ENCODE results near the gene OSBPL6.
"Not testable (repeated sequence)": the region's sequence is repeated elsewhere in the genome, so short reads cannot be mapped to it uniquely, and the experiment has no call there.

Gene OSBPL6

DNA sequence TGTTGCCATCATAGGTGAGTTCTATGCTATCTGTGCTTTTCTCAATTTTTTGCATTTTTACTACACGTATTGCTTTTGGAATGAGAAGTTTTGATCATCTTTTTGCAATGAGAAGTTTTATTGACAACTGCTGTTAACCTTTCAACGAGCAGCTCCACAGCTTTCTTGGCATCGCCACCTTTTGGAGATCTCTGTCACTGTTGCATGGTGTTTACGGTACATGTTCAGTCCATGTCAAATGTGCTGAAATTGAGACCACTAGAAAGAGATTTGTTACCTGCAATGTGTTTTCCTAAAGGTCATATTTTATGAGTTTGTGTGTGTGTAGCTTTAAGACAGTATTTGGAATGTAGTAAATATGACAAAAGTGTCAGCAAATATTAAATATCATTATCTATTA, 120.8 kb downstream of the OSBPL6 start:
- DNase-seq = no peak

DNA sequence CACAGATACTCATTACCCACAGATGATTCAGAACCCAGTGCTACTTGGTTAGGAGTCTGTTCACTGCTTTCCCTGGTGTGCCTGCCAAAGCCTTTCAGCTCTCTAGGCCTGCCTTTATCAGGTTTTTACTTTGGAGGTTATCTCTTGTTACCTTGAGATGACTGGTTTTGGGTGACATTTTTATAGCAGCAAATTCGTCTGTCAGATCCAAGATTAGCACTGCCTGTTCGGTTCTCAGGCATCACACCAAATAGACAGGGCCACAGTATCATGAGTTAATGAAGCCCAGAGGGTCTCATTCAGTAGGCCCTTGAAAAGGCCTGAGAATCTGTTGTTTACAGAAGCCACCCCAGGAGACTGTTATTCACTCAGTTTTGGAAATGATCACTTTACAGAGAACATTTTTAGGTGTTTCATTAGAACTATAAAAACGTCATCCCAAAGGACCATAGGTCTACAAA, 121.2 kb downstream of the OSBPL6 start:
- DNase-seq = no peak

DNA sequence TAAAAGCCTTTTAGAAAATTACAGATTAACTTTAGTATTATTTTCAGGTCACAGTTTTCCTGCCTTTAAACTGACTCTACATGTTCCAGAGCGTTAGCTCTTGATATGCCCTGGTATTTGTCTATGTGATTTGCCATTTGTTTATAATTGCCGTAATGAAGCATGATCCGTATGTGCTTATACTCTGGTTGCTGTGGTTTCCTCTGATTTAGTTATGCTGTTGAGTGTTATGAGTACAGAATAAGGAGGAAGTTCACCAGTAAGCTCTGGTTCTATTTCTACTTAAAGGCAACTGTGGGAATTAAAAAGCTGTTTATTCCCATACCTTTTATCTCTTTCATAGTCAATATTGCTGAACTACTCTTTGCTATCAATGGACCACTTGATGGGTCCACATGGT, 123.5 kb downstream of the OSBPL6 start:
- DNase-seq = no peak

DNA sequence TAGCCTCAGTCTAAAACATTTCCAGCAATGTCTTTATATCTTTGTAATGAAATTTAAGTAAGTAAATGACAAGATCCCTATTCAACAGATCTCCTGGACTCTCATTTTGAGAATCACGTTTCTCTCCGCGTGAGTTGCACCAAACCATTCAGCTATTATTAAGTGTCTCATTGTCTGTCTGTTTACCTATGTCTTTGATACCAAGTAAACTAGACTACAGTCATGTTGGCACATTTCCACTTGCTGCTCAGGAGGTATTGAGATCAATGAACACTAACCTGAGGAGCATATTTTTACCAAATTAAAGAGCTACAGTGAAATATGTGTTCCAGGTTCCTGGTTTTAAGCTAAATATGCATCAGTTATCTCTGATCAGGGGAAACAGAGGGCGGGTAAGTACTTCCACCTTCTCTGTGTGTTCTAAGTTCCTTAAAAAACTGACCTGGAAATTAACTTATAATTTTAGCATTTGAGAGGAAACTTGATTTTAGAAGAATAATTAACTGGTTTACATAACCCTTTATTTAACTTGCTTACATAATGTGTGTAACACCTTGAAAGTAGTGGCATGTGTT, 125.8 kb downstream of the OSBPL6 start:
- no peak for DNase-seq

DNA sequence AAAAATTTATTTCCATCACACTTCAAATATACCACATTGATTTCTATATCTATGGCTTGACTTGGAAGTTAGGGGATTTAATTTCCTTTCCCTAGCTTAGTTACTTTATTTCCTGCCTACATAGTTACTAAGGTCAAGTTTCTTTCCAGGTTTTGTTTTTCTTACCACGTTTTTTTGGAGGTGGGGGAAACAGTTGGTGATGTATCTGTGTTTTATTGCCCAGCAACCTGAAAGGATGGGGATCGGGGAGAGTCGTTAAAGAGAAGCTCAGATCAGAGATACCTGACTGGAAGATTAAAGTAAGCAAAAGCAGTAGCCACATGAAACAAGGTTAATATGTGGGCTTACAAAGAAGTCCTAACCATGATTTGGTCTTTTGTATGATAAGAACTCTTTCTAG, 127.8 kb downstream of the OSBPL6 start:
- DNase-seq = no peak

DNA sequence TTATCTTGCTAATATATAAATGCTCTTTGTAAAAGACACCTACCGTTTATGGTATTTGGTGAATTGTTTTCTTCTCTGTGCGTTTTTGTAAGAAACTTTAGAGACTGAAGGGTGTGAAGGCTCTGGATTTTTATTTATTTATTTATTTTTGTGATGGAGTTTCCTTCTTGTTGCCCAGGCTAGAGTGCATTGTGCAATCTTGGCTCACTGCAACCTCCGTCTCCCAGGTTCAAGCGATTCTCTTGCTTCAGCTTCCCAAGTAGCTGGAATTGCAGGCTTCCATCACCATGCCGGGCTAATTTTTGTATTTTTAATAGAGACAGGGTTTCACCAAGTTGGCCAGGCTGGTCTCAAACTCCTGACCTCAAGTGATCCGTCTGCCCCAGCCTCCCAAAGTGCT, 129.0 kb downstream of the OSBPL6 start:
- DNase-seq = not testable (repeated sequence)

DNA sequence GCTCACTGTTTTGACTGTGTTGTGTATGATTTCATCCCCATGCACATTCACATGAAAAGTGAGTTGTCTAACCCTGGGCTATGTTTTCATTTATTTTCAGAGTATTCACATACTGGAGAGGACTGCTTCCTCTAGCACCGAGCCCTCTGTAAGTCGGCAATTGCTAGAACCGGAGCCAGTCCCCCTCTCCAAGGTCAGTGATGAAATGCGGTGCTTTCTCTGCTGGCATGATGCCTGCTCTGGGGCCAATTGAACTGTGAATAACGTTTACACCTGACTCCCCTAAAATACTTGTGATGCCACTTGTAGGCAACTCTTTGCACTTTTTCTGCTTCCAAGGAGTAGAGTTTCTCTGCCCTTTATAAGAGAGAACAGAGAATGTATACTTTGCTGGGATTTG, 129.8 kb downstream of the OSBPL6 start:
- DNase-seq = no peak

DNA sequence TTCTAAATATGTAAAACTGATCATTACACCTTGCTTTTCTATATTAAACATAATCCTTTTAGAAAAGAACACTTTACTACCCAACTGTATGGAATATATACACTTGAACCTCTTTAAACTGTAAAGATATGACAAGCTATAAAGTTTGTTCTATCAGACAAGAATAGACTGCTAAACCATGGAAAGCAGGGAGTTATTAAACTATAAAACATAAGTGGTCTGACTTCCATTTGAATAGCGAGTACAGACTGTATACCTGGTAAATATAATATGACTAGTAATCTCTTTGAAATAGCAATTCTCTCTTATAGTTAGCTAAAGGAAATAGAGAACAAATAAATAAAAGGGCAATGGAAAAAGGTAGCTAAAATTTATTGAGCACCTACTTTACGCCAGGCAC, 131.0 kb downstream of the OSBPL6 start:
- DNase-seq = no peak

DNA sequence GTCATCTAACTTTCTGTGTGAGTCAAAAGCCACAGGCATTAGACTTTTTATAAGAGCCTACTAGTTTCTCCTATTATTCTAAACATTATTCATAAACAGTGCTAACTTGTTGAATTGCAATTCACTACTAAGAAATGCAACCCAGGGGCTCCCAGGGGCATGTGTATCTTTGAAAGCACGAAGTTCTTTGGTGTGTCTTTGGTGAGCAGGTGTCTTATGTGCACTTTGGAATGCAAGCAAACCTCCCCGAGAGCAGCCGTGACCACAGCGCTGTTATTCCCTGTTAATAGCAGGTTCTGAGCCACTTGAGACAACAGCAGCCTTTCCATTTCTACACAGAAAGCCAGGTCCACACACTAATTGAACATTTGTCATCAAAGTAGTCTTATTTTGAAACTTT, 133.2 kb downstream of the OSBPL6 start:
- DNase-seq = no peak

DNA sequence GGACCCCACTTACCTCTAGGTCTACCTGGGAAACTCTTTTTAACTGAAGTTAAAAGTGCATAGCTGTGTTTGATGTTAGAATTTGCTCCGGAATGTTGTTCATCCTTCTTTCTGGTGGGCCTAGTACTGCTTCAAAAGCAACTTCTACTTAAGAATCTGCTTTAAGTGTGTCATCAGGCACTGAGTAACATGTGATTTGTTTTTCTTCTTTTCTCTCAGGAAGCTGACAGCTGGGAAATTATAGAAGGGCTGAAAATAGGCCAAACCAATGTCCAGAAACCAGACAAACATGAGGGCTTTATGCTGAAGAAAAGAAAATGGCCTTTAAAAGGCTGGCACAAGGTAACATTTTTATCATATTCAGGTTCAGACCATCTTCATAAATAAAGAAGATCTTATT, 133.7 kb downstream of the OSBPL6 start:
- DNase-seq = no peak

DNA sequence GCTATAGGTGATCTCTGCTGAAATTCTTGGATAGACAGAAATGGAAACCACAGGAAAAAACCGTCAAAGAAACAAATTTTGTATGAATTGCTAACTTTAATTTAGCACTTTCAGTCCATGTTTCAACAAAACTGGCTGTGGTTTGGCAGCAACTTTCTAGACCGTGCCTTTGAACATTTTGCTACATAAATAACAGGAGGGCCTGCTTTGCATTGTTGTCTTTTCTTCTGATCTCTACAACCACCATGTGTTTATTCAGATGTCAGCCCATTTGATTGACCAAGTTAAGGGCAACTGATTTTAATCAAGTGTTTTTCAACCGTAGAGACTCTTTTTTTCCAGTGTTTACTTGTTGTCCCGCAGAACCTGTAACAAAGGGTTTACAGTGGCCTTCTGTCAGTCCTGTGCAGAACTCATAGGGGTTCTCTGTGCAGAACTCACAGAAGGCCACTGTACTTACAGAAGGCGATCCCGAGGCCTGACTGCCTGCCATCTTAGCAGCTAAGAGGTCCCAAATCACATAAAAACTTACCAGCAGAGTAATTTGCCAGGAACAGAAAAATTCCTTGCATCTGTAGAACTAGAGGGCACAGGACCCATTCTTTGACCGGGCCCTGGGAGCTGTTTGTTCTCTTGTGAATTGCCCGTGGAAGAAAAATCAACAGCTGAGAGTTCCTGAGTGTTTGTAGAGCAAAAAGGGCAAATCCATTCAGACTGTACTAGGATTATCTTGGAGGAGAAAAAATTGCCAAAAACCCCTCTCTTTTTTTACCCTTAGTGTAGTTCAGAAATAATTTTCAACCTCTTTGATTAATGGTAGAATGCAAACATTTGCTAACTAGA, 136.1 kb downstream of the OSBPL6 start:
- DNase-seq = no peak

DNA sequence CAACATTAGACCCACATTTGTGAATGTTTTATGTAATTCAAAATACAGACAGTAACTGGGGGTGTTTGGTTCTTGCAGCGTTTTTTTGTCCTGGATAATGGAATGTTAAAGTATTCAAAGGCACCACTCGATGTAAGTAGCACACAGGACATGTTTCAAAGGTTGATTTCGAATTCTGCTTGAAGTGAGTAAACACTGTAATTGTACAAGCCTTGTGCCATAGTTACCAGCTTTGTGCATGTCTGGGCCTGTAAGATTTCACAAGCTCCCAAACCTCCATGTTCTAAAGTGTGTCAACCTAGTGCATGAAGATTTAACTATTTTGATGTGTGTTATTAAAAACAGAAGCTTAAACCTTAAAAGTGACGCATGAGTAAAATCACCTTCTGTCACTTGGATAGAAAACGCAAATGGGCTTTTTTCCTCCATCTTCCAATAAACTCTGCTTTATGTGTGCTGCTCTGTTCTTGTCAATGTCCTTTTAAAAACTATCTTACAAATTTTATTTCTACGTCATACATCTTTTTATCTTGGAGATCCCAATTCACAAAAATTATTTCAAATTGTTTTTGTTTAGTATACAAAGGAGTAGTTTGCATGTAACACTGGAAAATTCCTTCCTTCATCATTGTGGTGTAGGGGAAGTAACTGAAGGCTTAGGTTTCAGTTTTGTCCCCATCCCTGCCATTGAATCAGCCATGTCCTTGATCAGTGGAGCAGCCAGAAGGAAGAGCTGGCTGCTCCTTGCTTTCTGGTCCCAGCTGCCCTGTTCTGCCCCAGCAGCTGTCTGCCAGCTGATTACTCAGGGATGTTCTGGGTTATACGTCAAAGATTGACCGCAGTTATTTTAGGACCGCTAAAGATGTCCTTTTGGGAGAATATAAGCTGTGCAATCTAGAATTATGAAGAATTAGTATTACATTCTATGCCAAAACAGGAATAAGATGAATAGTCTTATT, 137.4 kb downstream of the OSBPL6 start:
- DNase-seq = no peak

DNA sequence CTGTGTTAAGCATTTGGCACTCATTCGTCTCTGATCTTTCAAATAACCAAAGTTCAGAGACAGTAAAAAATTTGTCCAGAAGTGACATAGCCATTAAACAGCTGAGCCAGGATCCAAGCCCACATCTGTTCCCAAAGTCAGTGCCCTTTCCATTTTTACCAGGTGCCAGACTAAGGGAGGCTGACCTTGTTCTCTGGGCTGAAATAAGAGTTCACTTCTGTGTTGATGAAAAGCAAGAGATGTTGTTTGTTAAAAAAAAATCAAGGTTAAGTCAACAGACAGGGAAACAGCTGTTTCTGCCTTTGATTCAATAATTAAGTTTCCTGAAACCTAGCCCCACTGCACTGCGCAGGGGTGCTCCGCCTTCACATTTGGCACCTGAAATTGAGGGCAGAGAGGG, 139.5 kb downstream of the OSBPL6 start:
- no peak for DNase-seq

DNA sequence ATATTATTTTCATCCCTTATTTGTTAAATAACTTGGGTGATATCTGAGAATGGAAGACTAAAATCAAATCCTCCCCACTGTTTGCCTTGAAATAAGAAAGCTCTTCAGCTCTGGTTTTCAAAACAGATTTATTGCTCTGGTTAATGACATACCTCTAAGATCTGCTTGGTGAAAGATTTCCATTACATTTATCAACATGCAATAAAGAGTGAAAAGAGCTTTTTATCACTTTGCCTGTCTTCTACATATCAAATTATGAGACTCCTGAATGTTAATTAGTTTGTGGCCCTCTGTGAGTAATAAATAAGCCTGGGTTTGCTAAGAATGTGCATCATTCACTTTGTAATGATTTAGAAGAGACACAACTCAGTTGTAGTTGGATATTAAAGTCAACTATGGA, 140.9 kb downstream of the OSBPL6 start:
- DNase-seq = no peak

DNA sequence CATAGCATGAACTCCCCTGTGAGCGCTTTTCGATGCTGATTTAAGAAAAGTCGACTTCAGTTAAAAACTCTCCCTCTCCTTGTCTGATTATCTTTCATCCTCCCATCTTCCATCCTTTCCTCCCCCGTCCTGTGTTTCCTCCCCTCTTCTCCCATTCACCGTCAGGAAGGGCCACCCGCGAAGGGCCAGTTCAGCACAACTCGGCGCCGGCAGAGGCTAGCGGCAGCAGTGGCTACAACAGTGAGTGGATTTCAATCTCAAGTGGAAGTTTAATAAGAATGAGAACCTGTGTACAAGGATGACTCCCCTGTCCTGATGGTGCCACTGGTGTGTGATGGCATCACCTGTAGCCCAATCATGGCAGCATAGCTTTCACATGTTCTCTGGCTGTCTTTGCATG, 149.8 kb downstream of the OSBPL6 start:
- no peak for DNase-seq

DNA sequence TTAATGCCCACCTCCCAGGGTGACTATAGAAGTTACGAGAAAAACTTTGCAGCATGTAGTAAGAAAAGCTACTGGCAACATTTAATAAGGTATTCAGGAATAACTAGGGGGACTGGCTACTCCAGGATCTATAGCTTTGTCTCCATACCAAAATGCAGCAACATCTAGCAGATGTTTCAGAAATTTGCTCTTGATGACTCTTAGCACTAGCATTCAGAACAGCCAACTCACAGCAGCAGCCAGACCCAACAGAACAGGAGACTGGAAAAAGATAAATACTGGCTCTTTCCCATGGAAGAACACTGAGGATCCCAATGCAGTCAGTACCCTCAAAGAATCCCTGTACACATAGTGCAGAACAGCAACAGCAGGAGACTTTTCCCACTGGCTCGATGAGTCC, 151.6 kb downstream of the OSBPL6 start:
- no peak for DNase-seq

DNA sequence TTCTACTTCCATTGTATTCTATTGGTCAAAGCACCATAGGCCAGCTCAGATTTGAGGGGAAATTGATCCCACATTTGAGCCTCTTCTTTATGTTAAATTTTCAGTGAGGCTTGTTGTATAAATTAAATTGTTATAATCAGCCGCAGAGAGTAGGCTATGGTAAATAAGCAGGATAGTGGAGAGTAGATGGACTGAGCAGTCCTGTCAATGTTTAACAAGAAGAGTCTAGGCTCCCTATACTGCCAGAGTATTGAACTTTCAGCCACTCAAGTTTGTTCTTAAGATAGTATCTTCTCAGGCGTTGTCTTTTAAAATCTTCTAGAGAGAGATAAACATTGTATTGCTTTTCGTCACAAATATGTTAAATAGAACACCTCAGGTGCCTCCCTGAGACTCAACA, 155.7 kb downstream of the OSBPL6 start:
- no peak for DNase-seq

DNA sequence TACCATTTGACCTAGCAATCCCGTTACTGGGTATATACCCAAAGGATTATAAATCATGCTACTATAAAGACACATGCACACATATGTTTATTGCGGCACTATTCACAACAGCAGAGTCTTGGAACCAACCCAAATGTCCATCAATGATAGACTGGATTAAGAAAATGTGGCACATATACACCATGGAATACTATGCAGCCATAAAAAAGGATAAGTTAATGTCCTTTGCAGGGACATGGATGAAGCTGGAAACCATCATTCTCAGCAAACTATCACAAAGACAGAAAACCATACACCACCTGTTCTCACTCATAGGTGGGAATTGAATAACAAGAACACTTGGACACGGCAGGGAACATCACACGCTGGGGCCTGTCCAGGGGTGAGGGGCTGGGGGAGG, 163.4 kb downstream of the OSBPL6 start:
- DNase-seq = not testable (repeated sequence)

DNA sequence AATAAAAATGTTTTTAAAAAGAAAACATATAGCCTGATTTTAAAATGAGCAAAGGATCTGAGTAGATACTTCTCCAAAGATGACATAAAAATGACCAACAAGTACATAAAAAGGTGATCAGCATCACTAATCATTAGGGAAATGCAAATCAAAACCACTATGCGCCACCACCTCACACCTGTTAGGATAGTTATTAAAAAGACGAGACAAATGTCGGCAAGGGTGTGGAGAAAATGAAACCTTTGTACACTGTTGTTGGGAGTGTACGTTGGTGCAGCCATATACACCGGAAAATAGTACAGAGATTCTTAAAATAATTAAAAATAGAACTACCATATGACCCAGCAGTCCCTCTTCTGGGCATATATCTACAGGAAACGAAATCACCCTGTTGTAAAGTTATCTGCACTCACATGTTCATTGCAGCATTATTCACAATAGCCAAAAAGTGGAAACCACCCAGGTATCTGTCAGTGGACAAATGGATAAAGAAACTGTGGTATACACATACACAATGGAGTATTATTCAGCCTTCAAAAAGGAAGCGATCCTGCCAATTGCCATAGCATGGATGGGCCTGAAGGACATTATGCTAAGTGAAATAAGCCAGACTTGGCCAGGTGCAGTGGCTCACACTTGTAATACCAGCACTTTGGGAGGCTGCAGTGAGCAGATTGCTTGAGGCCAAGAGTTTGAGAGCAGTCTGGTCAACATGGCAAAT, 165.0 kb downstream of the OSBPL6 start:
- DNase-seq = no peak

DNA sequence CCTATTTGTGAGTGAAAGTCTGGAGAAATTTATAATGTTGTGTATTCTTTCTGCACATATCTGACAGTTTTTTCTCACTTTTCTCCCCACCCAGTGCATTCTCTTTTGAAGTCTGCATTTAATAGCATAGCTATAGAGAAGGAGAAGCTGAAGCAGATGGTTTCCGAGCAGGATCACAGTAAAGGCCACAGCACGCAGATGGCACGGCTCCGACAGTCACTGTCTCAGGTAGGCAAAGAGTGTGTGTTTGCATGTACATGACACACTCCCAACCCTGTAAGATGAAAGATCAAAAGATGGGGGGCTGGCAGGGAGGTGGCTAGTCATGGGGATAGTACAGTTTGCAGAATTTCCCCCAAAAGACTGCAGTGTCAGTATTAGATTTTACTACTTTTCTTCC, 167.3 kb downstream of the OSBPL6 start:
- no peak for DNase-seq

DNA sequence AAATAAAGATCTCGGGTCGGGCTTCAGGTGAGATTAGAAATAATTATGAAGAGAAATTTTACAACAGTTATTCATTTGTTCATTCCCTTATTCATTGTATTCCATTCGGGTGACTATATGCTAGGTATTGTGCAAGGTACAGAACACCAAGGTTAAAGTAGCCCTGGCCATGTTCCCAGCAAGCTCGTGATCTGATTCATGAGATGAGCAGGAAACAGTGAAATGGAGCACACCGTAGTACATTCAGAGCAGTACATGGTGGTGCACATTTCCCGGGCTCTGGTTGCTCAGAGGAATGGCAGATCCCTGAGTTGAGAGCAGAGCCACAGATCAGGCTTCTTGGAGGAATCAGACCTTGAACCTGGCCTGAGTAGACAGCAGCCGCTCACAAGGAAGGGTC, 168.9 kb downstream of the OSBPL6 start:
- no peak for DNase-seq

DNA sequence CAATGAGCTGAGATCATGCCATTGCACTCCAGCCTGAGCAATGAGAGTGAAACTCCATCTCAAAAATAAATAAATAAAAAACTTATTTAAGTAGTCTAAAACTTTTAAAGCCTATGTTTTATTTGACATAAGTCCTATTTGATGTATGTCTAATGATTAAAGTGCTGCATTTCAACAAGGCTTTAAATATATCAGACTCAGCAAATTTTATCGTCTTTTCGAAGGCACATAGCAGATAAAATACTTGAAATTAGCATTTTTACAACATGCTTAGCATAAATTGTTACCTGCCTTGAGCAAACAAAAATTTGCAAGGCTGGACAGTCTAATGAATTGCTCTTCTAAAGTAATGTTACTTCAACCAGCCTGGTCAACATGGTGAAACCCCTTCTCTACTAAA, 170.8 kb downstream of the OSBPL6 start:
- DNase-seq = no peak

DNA sequence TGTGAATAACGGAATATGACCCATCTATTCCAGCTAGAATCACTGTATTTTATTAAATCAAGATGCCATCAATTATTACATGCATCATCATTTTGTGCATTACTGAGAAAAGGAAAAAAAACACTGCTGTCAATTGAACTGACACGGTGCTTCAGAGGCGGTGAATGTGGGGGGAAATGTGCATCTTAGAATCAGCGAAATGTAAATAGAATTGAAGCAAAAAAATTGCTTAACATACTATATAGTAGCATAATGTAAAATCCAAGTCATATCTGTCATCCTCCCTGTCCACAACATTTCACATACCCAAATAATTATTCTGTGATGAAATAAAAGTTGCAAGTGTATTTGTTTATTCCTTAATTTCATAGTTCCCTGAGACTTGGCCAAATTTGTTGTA, 172.1 kb downstream of the OSBPL6 start:
- no peak for DNase-seq
